ENCODE measurements around the gene TRAF4.

The TRAF4 gene

DNA sequence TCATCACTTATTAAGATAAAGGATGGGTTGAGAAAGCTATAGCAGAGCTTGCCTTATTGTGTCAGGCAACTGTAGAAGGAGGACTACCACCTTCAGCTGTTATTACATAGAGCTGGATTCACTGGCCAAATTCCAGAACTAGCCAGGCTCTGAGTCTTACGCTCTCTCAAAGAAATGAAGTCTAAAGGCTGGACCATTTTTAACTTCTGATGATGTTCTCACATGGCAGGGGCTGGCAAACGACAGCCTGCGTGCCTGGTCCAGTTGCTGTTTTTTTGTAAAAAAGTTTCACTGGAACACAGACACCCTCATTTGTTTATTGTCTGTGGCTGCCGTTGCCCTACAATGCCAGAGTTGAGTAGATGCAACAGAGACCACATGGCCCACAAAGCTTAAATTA, 21.2 kb downstream of the TRAF4 start:
- H3K4me3 ChIP-seq (ENCODE audit: low read depth, low read length, poor library complexity, severe bottlenecking), result no peak overlapping the region
- H4K20me1 ChIP-seq (ENCODE audit: insufficient read depth, low read length), result 0 out of 2 replicates have a peak, but pooled peaks cover 3% of the 10 kb centered on the region
- H3K4me1 ChIP-seq (ENCODE audit: insufficient read depth, low read length, severe bottlenecking), result peaks cover 7% of the 10 kb centered on the region
- H3K4me2 ChIP-seq (ENCODE audit: low read length), result no peak overlapping the region
- H3K27ac ChIP-seq (ENCODE audit: low read depth, low read length, poor library complexity, severe bottlenecking), result peak overlapping the region; percentile 10
- H3F3A ChIP-seq (ENCODE audit: insufficient read depth, low read length), result no peaks in the 10 kb centered on the region
- H3K9me2 ChIP-seq (ENCODE audit: low read depth, low read length), result no peaks in the 10 kb centered on the region
- H2AFZ ChIP-seq (ENCODE audit: low read length), result no peak overlapping the region
- H3K79me2 ChIP-seq (ENCODE audit: insufficient read depth, low read length), result no peaks in the 10 kb centered on the region; the same call in 1 of the 2 replicates
- TF ChIP-seq EZH2 (IDR thresholded peaks at IDR 0.05; ENCODE audit: borderline replicate concordance, low read length), result no peak
- TF ChIP-seq, protein P1, sequence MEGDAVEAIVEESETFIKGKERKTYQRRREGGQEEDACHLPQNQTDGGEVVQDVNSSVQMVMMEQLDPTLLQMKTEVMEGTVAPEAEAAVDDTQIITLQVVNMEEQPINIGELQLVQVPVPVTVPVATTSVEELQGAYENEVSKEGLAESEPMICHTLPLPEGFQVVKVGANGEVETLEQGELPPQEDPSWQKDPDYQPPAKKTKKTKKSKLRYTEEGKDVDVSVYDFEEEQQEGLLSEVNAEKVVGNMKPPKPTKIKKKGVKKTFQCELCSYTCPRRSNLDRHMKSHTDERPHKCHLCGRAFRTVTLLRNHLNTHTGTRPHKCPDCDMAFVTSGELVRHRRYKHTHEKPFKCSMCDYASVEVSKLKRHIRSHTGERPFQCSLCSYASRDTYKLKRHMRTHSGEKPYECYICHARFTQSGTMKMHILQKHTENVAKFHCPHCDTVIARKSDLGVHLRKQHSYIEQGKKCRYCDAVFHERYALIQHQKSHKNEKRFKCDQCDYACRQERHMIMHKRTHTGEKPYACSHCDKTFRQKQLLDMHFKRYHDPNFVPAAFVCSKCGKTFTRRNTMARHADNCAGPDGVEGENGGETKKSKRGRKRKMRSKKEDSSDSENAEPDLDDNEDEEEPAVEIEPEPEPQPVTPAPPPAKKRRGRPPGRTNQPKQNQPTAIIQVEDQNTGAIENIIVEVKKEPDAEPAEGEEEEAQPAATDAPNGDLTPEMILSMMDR (IDR thresholded peaks at IDR 0.05; ENCODE audit: low read length), result no peak
- peaks cover 38% of the 10 kb centered on the region for H3K36me3 ChIP-seq (ENCODE audit: insufficient read depth, low read length)
- H3K9me3 ChIP-seq (ENCODE audit: low read length), result no peaks in the 10 kb centered on the region
- H3K9ac ChIP-seq (ENCODE audit: low read length), result no peak overlapping the region
- no peaks in the 10 kb centered on the region for H3K27me3 ChIP-seq (ENCODE audit: insufficient read depth, low read length)

DNA sequence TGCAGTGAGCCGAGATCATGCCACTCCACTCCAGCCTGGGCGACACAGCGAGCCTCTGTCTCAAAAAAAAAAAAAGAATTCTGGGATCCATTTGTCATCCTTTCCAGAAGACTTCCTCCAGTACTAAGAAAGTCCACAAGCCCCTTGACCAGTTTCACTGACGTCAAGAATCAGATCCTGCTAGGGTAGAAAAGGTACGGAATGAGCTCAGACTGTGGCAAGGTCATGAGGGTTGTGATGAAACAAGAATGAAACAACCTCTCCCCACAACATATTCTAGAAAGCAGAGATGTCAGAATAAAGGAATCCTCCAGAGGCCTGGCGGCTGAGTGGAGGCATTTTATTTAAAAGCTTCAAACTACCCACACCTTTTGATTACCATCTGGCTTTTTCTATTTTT, 29.9 kb downstream of the TRAF4 start:
- Histone ChIP-seq H3K9ac (ENCODE audit: low read length) (no peak overlapping the region), H2AFZ (ENCODE audit: low read length) (no peak overlapping the region), H3K27ac (ENCODE audit: low read depth, low read length, poor library complexity, severe bottlenecking) (no peak overlapping the region), H4K20me1 (ENCODE audit: insufficient read depth, low read length) (no peaks in the 10 kb centered on the region), H3K27me3 (ENCODE audit: insufficient read depth, low read length) (no peaks in the 10 kb centered on the region), H3K36me3 (ENCODE audit: insufficient read depth, low read length) (peaks cover 11% of the 10 kb centered on the region; the same call in 1 of the 2 replicates), H3K79me2 (ENCODE audit: insufficient read depth, low read length) (peaks cover 22% of the 10 kb centered on the region), H3K4me1 (ENCODE audit: insufficient read depth, low read length, severe bottlenecking) (no peaks in the 10 kb centered on the region), H3K9me2 (ENCODE audit: low read depth, low read length) (no peaks in the 10 kb centered on the region), H3K9me3 (ENCODE audit: low read length) (no peaks in the 10 kb centered on the region), H3F3A (ENCODE audit: insufficient read depth, low read length) (no peaks in the 10 kb centered on the region), H3K4me3 (ENCODE audit: low read depth, low read length, poor library complexity, severe bottlenecking) (no peak overlapping the region), H3K4me2 (ENCODE audit: low read length) (no peak overlapping the region)
- TF ChIP-seq, protein P1 (IDR thresholded peaks at IDR 0.05; ENCODE audit: low read length), result no peak
- no peak for TF ChIP-seq EZH2 (IDR thresholded peaks at IDR 0.05; ENCODE audit: borderline replicate concordance, low read length)

DNA sequence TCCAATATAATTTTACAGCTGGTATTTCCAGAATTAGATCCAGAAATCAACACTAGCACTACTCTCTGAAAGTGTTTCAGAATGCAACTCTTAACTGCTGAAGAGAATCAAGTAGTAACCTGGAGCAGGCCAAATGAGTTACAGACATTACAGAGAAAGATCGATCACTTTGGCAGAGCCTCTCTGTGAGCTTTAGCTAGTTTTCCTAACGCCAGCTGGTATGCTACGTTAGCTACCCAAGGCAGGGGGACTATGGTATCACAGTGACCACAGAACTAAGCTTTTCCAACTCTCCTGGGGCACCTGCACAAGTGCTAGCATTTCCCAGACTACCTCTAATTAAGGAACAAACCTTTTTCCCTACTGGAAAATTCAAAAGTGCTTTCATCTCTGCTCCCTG, 30.4 kb downstream of the TRAF4 start:
- Histone ChIP-seq H3K4me2 (ENCODE audit: low read length) (no peak overlapping the region), H4K20me1 (ENCODE audit: insufficient read depth, low read length) (no peaks in the 10 kb centered on the region), H3K79me2 (ENCODE audit: insufficient read depth, low read length) (peaks cover 22% of the 10 kb centered on the region), H3K27ac (ENCODE audit: low read depth, low read length, poor library complexity, severe bottlenecking) (no peak overlapping the region), H2AFZ (ENCODE audit: low read length) (no peak overlapping the region), H3K36me3 (ENCODE audit: insufficient read depth, low read length) (peaks cover 11% of the 10 kb centered on the region; the same call in 1 of the 2 replicates), H3K4me3 (ENCODE audit: low read depth, low read length, poor library complexity, severe bottlenecking) (no peak overlapping the region), H3K9me3 (ENCODE audit: low read length) (no peaks in the 10 kb centered on the region), H3K9ac (ENCODE audit: low read length) (no peak overlapping the region), H3F3A (ENCODE audit: insufficient read depth, low read length) (no peaks in the 10 kb centered on the region), H3K4me1 (ENCODE audit: insufficient read depth, low read length, severe bottlenecking) (no peaks in the 10 kb centered on the region), H3K27me3 (ENCODE audit: insufficient read depth, low read length) (no peaks in the 10 kb centered on the region), H3K9me2 (ENCODE audit: low read depth, low read length) (no peaks in the 10 kb centered on the region)
- TF ChIP-seq, protein P1 (IDR thresholded peaks at IDR 0.05; ENCODE audit: low read length), result no peak
- no peak for TF ChIP-seq EZH2 (IDR thresholded peaks at IDR 0.05; ENCODE audit: borderline replicate concordance, low read length)

Measured in OCI-LY1 (cell line).